OCI-LY7 (cell line): ENCODE results near the gene RTEL1. TPM values are rescaled to one million over a fixed set of nuclear protein-coding genes. Genes with fewer than 3 reads are reported as not detected.

Source experiments
- BruUV-seq: library from RNA; stranded (reverse); fragments of 400-500 nt; replicated peaks from 2 replicates; lab custom pipeline; 2021; lab: Mats Ljungman, UMichigan
- CTCF ChIA-PET: fragments of 300-600 bp; sonication (Branson Sonifier 250); formaldehyde crosslinking; loops from one replicate; lab custom pipeline; 2022; ENCODE audit warnings: antibody characterized with exemption; ENCODE audit not compliant: unreplicated experiment; lab: Charles Lee
- POLR2A ChIA-PET: fragments of 300-600 bp; sonication (Branson Sonifier 250); formaldehyde crosslinking; loops from one replicate; lab custom pipeline; 2022; ENCODE audit warnings: antibody characterized with exemption; lab: Charles Lee
- DNase-seq: peaks from one replicate; pipeline ENCODE4 v3.0.0-alpha.2; 2015; ENCODE audit warnings: low spot score
- H2AFZ ChIP-seq: fragments of 200-600 bp; sonication (generic), shearing (Covaris generic); 2 replicates; pipeline ENCODE4 v1.6.1; 2014; ENCODE audit warnings: mild to moderate bottlenecking, antibody characterized with exemption, low read length, moderate library complexity
- H3K27ac ChIP-seq: fragments of 200-600 bp; sonication (generic); 2 replicates; pipeline ENCODE4 v1.5.1; 2014; ENCODE audit warnings: mixed run types, low read depth, mild to moderate bottlenecking, moderate library complexity, low read length, inconsistent platforms; ENCODE audit not compliant: poor library complexity, severe bottlenecking
- H3K36me3 ChIP-seq: fragments of 200-600 bp; sonication (generic); 2 replicates; pipeline ENCODE4 v1.6.1; 2014; ENCODE audit warnings: mild to moderate bottlenecking, antibody characterized with exemption, low read length, moderate library complexity, mixed read lengths; ENCODE audit not compliant: insufficient read depth
- H3K4me1 ChIP-seq: fragments of 200-600 bp; sonication (generic); 2 replicates; pipeline ENCODE4 v1.5.1; 2014; ENCODE audit warnings: mild to moderate bottlenecking, low read length; ENCODE audit not compliant: insufficient read depth, poor library complexity, severe bottlenecking
- H3K4me2 ChIP-seq: fragments of 200-600 bp; sonication (generic); 2 replicates; pipeline ENCODE4 v1.6.1; 2014; ENCODE audit warnings: mild to moderate bottlenecking, low read length
- H3K4me3 ChIP-seq: fragments of 200-600 bp; sonication (generic); 2 replicates; pipeline ENCODE4 v1.5.1; 2014; ENCODE audit warnings: mild to moderate bottlenecking, low read depth, low read length; ENCODE audit not compliant: poor library complexity, severe bottlenecking
- H3K79me2 ChIP-seq: fragments of 200-600 bp; sonication (generic); 2 replicates; pipeline ENCODE4 v1.6.1; 2016; ENCODE audit warnings: low read depth, mild to moderate bottlenecking, low read length, moderate library complexity, mixed read lengths; ENCODE audit not compliant: insufficient read depth
- H3K9me2 ChIP-seq: fragments of 200-600 bp; sonication (generic); 2 replicates; pipeline ENCODE4 v1.6.1; 2016; ENCODE audit warnings: mild to moderate bottlenecking, low read length, mixed read lengths; ENCODE audit not compliant: insufficient read depth
- H3K9me3 ChIP-seq: fragments of 200-600 bp; sonication (generic); 2 replicates; pipeline ENCODE4 v1.6.1; 2014; ENCODE audit warnings: mild to moderate bottlenecking, mixed run types, low read length, mixed read lengths
- H4K20me1 ChIP-seq: fragments of 200-600 bp; sonication (generic); 2 replicates; pipeline ENCODE4 v1.6.1; 2014; ENCODE audit warnings: mild to moderate bottlenecking, antibody characterized with exemption, low read length, moderate library complexity, mixed read lengths; ENCODE audit not compliant: insufficient read depth
- EZH2phosphoT487 ChIP-seq: fragments of 200-600 bp; sonication (generic); IDR thresholded peaks from 2 replicates; pipeline ENCODE4 v1.6.1; 2018; ENCODE audit warnings: low read depth, borderline replicate concordance, mild to moderate bottlenecking, mixed run types, antibody characterized with exemption, low read length, moderate library complexity, mixed read lengths
- intact Hi-C: fragments of 100-400 bp; cut with micrococcal nuclease; formaldehyde crosslinking; loops from one replicate; pipeline ENCODE4 v1.10.0; 2022; ENCODE audit not compliant: unreplicated experiment
- total RNA-seq, 2 experiments: library from RNA; depleted of rRNA in 1 of 2; stranded (reverse); fragments of >200 nt in 1 of 2; shearing (Covaris generic) in 1 of 2; gene quantifications; 2 replicates each; pipeline ENCODE4 v1.2.3, GENCODE V29; 2014 to 2022
- TF ChIP-seq, protein P1 (sequence below): fragments of 200-600 bp; sonication (generic); conservative IDR thresholded peaks from 2 replicates; pipeline ENCODE4 v1.5.1; 2014; ENCODE audit warnings: mild to moderate bottlenecking, antibody characterized with exemption, low read length, moderate library complexity, mixed read lengths

The RTEL1 gene
- total RNA-seq, 2 experiments from 2014 or later, result 22.5 to 47.2 TPM

- ChIA-PET POLR2A (interaction anchor here (0.7 kb wide), 1 partner anchor 8 kb away, joined by 3 read pairs; no protein-coding TSS in a partner anchor), CTCF (interaction anchor here (0.6 kb wide), 1 partner anchor 229 kb away, joined by 6 read pairs; no protein-coding TSS in a partner anchor)
- no peak for DNase-seq
- Histone ChIP-seq H2AFZ (no peak overlapping the region), H3K27ac (no peak overlapping the region), H3K4me3 (no peak overlapping the region), H4K20me1 (no peaks in the 10 kb centered on the region), H3K36me3 (peaks cover 32% of the 10 kb centered on the region), H3K4me2 (no peak overlapping the region), H3K79me2 (no peaks in the 10 kb centered on the region), H3K9me2 (no peaks in the 10 kb centered on the region), H3K9me3 (no peaks in the 10 kb centered on the region), H3K4me1 (peaks cover 29% of the 10 kb centered on the region)
- TF ChIP-seq EZH2phosphoT487, result no peak
- TF ChIP-seq, protein P1, sequence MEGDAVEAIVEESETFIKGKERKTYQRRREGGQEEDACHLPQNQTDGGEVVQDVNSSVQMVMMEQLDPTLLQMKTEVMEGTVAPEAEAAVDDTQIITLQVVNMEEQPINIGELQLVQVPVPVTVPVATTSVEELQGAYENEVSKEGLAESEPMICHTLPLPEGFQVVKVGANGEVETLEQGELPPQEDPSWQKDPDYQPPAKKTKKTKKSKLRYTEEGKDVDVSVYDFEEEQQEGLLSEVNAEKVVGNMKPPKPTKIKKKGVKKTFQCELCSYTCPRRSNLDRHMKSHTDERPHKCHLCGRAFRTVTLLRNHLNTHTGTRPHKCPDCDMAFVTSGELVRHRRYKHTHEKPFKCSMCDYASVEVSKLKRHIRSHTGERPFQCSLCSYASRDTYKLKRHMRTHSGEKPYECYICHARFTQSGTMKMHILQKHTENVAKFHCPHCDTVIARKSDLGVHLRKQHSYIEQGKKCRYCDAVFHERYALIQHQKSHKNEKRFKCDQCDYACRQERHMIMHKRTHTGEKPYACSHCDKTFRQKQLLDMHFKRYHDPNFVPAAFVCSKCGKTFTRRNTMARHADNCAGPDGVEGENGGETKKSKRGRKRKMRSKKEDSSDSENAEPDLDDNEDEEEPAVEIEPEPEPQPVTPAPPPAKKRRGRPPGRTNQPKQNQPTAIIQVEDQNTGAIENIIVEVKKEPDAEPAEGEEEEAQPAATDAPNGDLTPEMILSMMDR, result no peak
- no TSS peak for BruUV-seq
- intact Hi-C loops, result no loop called here
These were observed 86.0 kb downstream of the RTEL1 start for GRCh38 chr20:63744158-63744557.

- ChIA-PET POLR2A (no interaction called here), CTCF (interaction anchor here (0.6 kb wide), 1 partner anchor 229 kb away, joined by 6 read pairs; no protein-coding TSS in a partner anchor)
- H4K20me1 ChIP-seq, result no peaks in the 10 kb centered on the region
- no peaks in the 10 kb centered on the region for H3K9me2 ChIP-seq
- H3K79me2 ChIP-seq, result no peaks in the 10 kb centered on the region
- H3K4me2 ChIP-seq, result no peak overlapping the region
- H3K4me1 ChIP-seq, result peaks cover 27% of the 10 kb centered on the region
- no peak overlapping the region for H3K4me3 ChIP-seq
- DNase-seq, result no peak
- TF ChIP-seq, protein P1, result no peak
- no peak for TF ChIP-seq EZH2phosphoT487
- H2AFZ ChIP-seq, result no peak overlapping the region
- H3K9me3 ChIP-seq, result no peaks in the 10 kb centered on the region
- BruUV-seq, result no TSS peak
- intact Hi-C loops, result no loop called here
- H3K27ac ChIP-seq, result no peak overlapping the region
- H3K36me3 ChIP-seq, result peaks cover 32% of the 10 kb centered on the region
These were observed 86.7 kb downstream of the RTEL1 start for GRCh38 chr20:63744574-63745423.

GRCh38 chr20:63745424-63745805, 87.3 kb downstream of the RTEL1 start:
- H3K9me2 ChIP-seq, result no peaks in the 10 kb centered on the region
- no peak overlapping the region for H3K4me3 ChIP-seq
- H3K27ac ChIP-seq, result no peak overlapping the region
- peaks cover 25% of the 10 kb centered on the region for H3K4me1 ChIP-seq
- H3K79me2 ChIP-seq, result no peaks in the 10 kb centered on the region
- DNase-seq, result no peak
- H3K36me3 ChIP-seq, result peaks cover 32% of the 10 kb centered on the region
- no TSS peak for BruUV-seq
- intact Hi-C loops, result no loop called here
- CTCF ChIA-PET, result no interaction called here
- no peak for TF ChIP-seq EZH2phosphoT487
- TF ChIP-seq, protein P1, result no peak
- H3K4me2 ChIP-seq, result no peak overlapping the region
- H3K9me3 ChIP-seq, result no peaks in the 10 kb centered on the region
- POLR2A ChIA-PET, result no interaction called here
- no peaks in the 10 kb centered on the region for H4K20me1 ChIP-seq
- H2AFZ ChIP-seq, result no peak overlapping the region
